Choroid plexus epithelial cell (primary cell): ENCODE results near the gene TNFSF15.

Source experiments
- DNase-seq: peaks from one replicate; pipeline ENCODE4 v3.0.0-alpha.2; 2010; ENCODE audit warnings: low read depth
- H3K4me3 ChIP-seq: 2 replicates; pipeline ENCODE4 v1.5.1; 2011; ENCODE audit warnings: low read depth, mild to moderate bottlenecking, control low read depth, low read length, moderate library complexity
- CTCF ChIP-seq: conservative IDR thresholded peaks from 2 replicates; pipeline ENCODE4 v1.5.1; 2011; ENCODE audit warnings: low read depth, mild to moderate bottlenecking, control low read depth, inconsistent platforms, low read length, moderate library complexity

The TNFSF15 gene

DNA sequence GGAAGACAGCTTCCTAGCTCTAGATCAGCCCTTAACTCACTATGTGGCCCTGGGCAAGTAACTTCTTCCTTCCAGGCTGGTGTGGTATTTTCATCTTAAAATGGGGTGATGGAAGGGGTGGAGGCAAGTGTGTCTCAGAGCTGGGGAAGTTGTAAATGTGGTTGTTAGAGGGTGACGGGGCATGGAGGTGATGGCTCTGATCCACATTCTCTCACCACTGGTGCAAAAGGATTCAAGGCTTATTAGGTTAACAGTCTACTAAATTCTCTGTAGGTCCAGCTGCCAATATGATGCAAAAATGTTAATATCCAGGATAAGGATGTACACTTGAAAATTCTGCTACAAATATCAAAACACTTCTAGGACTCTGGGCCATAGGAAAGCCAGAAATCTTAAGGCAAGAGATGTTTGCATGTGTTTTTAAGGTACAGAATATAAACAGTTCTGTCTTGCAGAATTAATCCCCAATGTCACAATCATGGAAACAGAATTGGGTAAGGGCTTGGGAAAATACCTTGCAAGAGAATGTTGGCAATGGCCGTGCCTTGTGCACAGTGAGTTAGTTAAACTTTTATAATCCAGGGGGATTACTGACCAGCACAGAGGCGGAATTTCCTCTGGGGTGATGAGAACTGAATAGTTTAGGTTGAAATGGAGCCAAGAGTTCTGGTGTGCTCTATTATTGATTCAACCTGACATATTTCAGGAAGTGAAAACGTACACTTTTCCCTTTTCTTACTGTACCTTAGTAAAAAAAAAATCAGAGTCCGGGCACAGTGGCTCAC, 19.8 kb downstream of the TNFSF15 start:
- TF ChIP-seq CTCF = no peak
- peak; percentile 54 for DNase-seq
- H3K4me3 ChIP-seq = no peak overlapping the region

- no peak overlapping the region for H3K4me3 ChIP-seq
- no peak for TF ChIP-seq CTCF
- DNase-seq = no peak
These were observed 21.0 kb downstream of the TNFSF15 start for GRCh38 chr9:114784721-114785279.

- DNase-seq = no peak
- no peak for TF ChIP-seq CTCF
- H3K4me3 ChIP-seq = no peak overlapping the region
These were observed 23.3 kb downstream of the TNFSF15 start for GRCh38 chr9:114782586-114782985.

DNA sequence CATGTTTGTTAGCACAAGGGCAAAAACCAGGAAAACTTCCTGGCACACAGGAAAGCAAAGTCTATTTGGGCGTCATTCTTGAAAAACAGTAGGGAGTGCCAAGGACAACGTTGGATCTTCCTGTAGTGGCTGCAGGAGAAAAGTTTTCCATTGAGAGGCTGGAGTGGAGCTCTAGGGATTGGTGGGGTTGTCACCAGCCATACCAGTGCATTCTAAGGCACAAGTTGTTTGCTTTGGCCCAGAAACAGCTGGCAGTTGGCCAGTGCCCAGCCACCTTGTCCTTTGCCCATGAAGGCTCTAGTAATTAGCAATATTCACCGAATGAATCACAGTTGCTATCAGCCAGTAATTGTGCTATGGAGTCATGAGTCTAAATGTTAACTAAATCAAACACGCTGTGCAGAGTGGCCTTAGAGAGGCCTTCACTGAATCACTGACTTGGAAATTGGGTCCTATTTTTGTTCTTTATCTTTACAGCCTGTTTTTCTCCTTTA, 26.4 kb downstream of the TNFSF15 start:
- no peak for TF ChIP-seq CTCF
- DNase-seq = no peak
- H3K4me3 ChIP-seq = no peak overlapping the region

- TF ChIP-seq CTCF = no peak
- DNase-seq = peak; percentile 22
- H3K4me3 ChIP-seq = no peak overlapping the region
These were observed 27.8 kb downstream of the TNFSF15 start for GRCh38 chr9:114777821-114778609.

- H3K4me3 ChIP-seq = no peak overlapping the region
- DNase-seq = no peak
- no peak for TF ChIP-seq CTCF
These were observed 29.0 kb downstream of the TNFSF15 start for GRCh38 chr9:114776683-114777399.
